Measurements from ENCODE around the gene CDH23.

CDH23 gene

GRCh38 chr10:71745664-71746250 is 349.0 kb downstream of the CDH23 start:
- no peak overlapping the region for H3K4me3 ChIP-seq (ENCODE audit: severe bottlenecking)
- peaks cover 7% of the 10 kb centered on the region for H3K4me1 ChIP-seq (ENCODE audit: insufficient read depth, poor library complexity, severe bottlenecking)
- no peaks in the 10 kb centered on the region for H3K36me3 ChIP-seq (ENCODE audit: low read depth)
- ATAC-seq (ENCODE audit: low read depth) (no peak), DNase-seq (ENCODE audit: low spot score) (no peak)
- no peak for TF ChIP-seq CTCF (IDR thresholded peaks at IDR 0.05; ENCODE audit: poor library complexity, severe bottlenecking)
- H3K9me3 ChIP-seq (ENCODE audit: severe bottlenecking) = no peaks in the 10 kb centered on the region
- H3K27me3 ChIP-seq (ENCODE audit: insufficient read depth, poor library complexity, severe bottlenecking) = no peaks in the 10 kb centered on the region
- no peak overlapping the region for H3K27ac ChIP-seq (ENCODE audit: poor library complexity, severe bottlenecking)

GRCh38 chr10:71746344-71747037 is 349.8 kb downstream of the CDH23 start:
- no peak overlapping the region for H3K4me3 ChIP-seq (ENCODE audit: severe bottlenecking)
- H3K27ac ChIP-seq (ENCODE audit: poor library complexity, severe bottlenecking) = no peak overlapping the region
- peaks cover 7% of the 10 kb centered on the region for H3K4me1 ChIP-seq (ENCODE audit: insufficient read depth, poor library complexity, severe bottlenecking)
- H3K36me3 ChIP-seq (ENCODE audit: low read depth) = no peaks in the 10 kb centered on the region
- ATAC-seq (ENCODE audit: low read depth) (no peak), DNase-seq (ENCODE audit: low spot score) (no peak)
- H3K9me3 ChIP-seq (ENCODE audit: severe bottlenecking) = no peaks in the 10 kb centered on the region
- TF ChIP-seq CTCF (IDR thresholded peaks at IDR 0.05; ENCODE audit: poor library complexity, severe bottlenecking) = no peak
- H3K27me3 ChIP-seq (ENCODE audit: insufficient read depth, poor library complexity, severe bottlenecking) = no peaks in the 10 kb centered on the region

GRCh38 chr10:71747039-71747531 is 350.4 kb downstream of the CDH23 start:
- H3K27ac ChIP-seq (ENCODE audit: poor library complexity, severe bottlenecking) = no peak overlapping the region

GRCh38 chr10:71747551-71748523 is 351.1 kb downstream of the CDH23 start:
- no peak overlapping the region for H3K27ac ChIP-seq (ENCODE audit: poor library complexity, severe bottlenecking)
- TF ChIP-seq CTCF (IDR thresholded peaks at IDR 0.05; ENCODE audit: poor library complexity, severe bottlenecking) = no peak
- ATAC-seq (ENCODE audit: low read depth) (peak; percentile 13; the same call in 1 of the 3 replicates), DNase-seq (ENCODE audit: low spot score) (no peak)
- H3K4me1 ChIP-seq (ENCODE audit: insufficient read depth, poor library complexity, severe bottlenecking) = peaks cover 7% of the 10 kb centered on the region
- H3K9me3 ChIP-seq (ENCODE audit: severe bottlenecking) = no peaks in the 10 kb centered on the region
- no peaks in the 10 kb centered on the region for H3K36me3 ChIP-seq (ENCODE audit: low read depth)
- no peak overlapping the region for H3K4me3 ChIP-seq (ENCODE audit: severe bottlenecking)
- no peaks in the 10 kb centered on the region for H3K27me3 ChIP-seq (ENCODE audit: insufficient read depth, poor library complexity, severe bottlenecking)

More at GRCh38 chr10:71747039-71747531, 350.4 kb downstream of the CDH23 start:
- H3K4me3 ChIP-seq (ENCODE audit: severe bottlenecking) = no peak overlapping the region
- H3K27me3 ChIP-seq (ENCODE audit: insufficient read depth, poor library complexity, severe bottlenecking) = no peaks in the 10 kb centered on the region
- DNase-seq (ENCODE audit: low spot score) (no peak), ATAC-seq (ENCODE audit: low read depth) (no peak)
- no peak for TF ChIP-seq CTCF (IDR thresholded peaks at IDR 0.05; ENCODE audit: poor library complexity, severe bottlenecking)
- peaks cover 7% of the 10 kb centered on the region for H3K4me1 ChIP-seq (ENCODE audit: insufficient read depth, poor library complexity, severe bottlenecking)
- no peaks in the 10 kb centered on the region for H3K9me3 ChIP-seq (ENCODE audit: severe bottlenecking)
- no peaks in the 10 kb centered on the region for H3K36me3 ChIP-seq (ENCODE audit: low read depth)
